ENCODE results near the gene ADNP2.

ADNP2 gene

GRCh38 chr18:80108739-80109675 lies at the start of gene ADNP2:
TSS of gene ADNP2 (plus strand) at chr18:80109262. CDS start at chr18:80117543, 8,281 bp downstream.
- peak; percentile 92 for DNase-seq

GRCh38 chr18:80059945-80060344 lies 49.1 kb upstream of the ADNP2 start:
- no peak for DNase-seq

- no peak for DNase-seq
Observed at GRCh38 chr18:80065705-80066104, 43.4 kb upstream of the ADNP2 start.

GRCh38 chr18:80067321-80067720 lies 41.7 kb upstream of the ADNP2 start:
- DNase-seq = no peak

- no peak for DNase-seq
Observed at GRCh38 chr18:80067897-80068296, 41.2 kb upstream of the ADNP2 start.

GRCh38 chr18:80068571-80069272 lies 40.3 kb upstream of the ADNP2 start:
- DNase-seq = no peak

- no peak for DNase-seq
Observed at GRCh38 chr18:80070825-80071224, 38.2 kb upstream of the ADNP2 start.

GRCh38 chr18:80074183-80074582 lies 34.9 kb upstream of the ADNP2 start:
- no peak for DNase-seq

- no peak for DNase-seq
Observed at GRCh38 chr18:80074697-80075096, 34.4 kb upstream of the ADNP2 start.

GRCh38 chr18:80075940-80076339 lies 33.1 kb upstream of the ADNP2 start:
- DNase-seq = no peak

- DNase-seq = no peak
Observed at GRCh38 chr18:80076379-80076778, 32.7 kb upstream of the ADNP2 start.

- DNase-seq = no peak
Observed at GRCh38 chr18:80077873-80078272, 31.2 kb upstream of the ADNP2 start.

- DNase-seq = no peak
Observed at GRCh38 chr18:80086281-80086680, 22.8 kb upstream of the ADNP2 start.

- DNase-seq = no peak
Observed at GRCh38 chr18:80088036-80088435, 21.0 kb upstream of the ADNP2 start.

GRCh38 chr18:80088823-80089222 lies 20.2 kb upstream of the ADNP2 start:
- DNase-seq = peak; percentile 22

- no peak for DNase-seq
Observed at GRCh38 chr18:80095414-80095813, 13.6 kb upstream of the ADNP2 start.

GRCh38 chr18:80096032-80096565 lies 13.0 kb upstream of the ADNP2 start:
- no peak for DNase-seq

- DNase-seq = no peak
Observed at GRCh38 chr18:80097201-80097600, 11.9 kb upstream of the ADNP2 start.

- DNase-seq = no peak
Observed at GRCh38 chr18:80103231-80103630, 5.8 kb upstream of the ADNP2 start.

GRCh38 chr18:80104364-80104779 lies 4.7 kb upstream of the ADNP2 start:
- DNase-seq = no peak

GRCh38 chr18:80105369-80106167 lies 3.5 kb upstream of the ADNP2 start:
- peak; percentile 65 for DNase-seq

GRCh38 chr18:80106482-80107051 lies 2.5 kb upstream of the ADNP2 start:
- DNase-seq = no peak

- no peak for DNase-seq
Observed at GRCh38 chr18:80107426-80107825, 1.6 kb upstream of the ADNP2 start.
